ENCODE results near the gene ENOX1.

- no peak for TF ChIP-seq CTCF (IDR thresholded peaks at IDR 0.05)
- no peak for TF ChIP-seq POLR2A (IDR thresholded peaks at IDR 0.05)
Measured at GRCh38 chr13:43815204-43815603, 28.4 kb upstream of the ENOX1 start.
